GM12891 (cell line): ENCODE measurements around the gene MAGI3.
"Not testable (repeated sequence)": the region's sequence is repeated elsewhere in the genome, so short reads cannot be mapped to it uniquely, and the experiment has no call there.

Experiments used
- DNase-seq: peaks from one replicate; pipeline ENCODE4 v3.0.0; 2011; ENCODE audit warnings: low spot score; ENCODE audit not compliant: insufficient read length
- FAIRE-seq: peaks from 2 replicates; lab custom pipeline; 2011; peaks lifted over from hg19 to GRCh38; lab: Jason Lieb, UNC
- PAX5 ChIP-seq: IDR thresholded peaks from 2 replicates; pipeline ENCODE4 v1.6.1; 2011; ENCODE audit warnings: low read length, moderate library complexity, mild to moderate bottlenecking; ENCODE audit not compliant: insufficient read depth, severe bottlenecking
- POLR2A ChIP-seq: IDR thresholded peaks from 2 replicates; pipeline ENCODE4 v1.6.1; 2011; ENCODE audit warnings: low read depth, low read length, control low read depth
- POLR2AphosphoS5 ChIP-seq: IDR thresholded peaks from 2 replicates; pipeline ENCODE4 v1.6.1; 2011; ENCODE audit warnings: low read depth, low read length, control low read depth
- POU2F2 ChIP-seq: IDR thresholded peaks from 2 replicates; pipeline ENCODE4 v1.6.1; 2011; ENCODE audit warnings: low read depth, mild to moderate bottlenecking, control low read depth, low read length, moderate library complexity
- SPI1 ChIP-seq: IDR thresholded peaks from 2 replicates; pipeline ENCODE4 v1.6.1; 2011; ENCODE audit warnings: low read depth, low read length, control low read depth
- TAF1 ChIP-seq: IDR thresholded peaks from 2 replicates; pipeline ENCODE4 v1.6.1; 2011; ENCODE audit warnings: low read depth, low read length, control low read depth

Gene MAGI3

DNA sequence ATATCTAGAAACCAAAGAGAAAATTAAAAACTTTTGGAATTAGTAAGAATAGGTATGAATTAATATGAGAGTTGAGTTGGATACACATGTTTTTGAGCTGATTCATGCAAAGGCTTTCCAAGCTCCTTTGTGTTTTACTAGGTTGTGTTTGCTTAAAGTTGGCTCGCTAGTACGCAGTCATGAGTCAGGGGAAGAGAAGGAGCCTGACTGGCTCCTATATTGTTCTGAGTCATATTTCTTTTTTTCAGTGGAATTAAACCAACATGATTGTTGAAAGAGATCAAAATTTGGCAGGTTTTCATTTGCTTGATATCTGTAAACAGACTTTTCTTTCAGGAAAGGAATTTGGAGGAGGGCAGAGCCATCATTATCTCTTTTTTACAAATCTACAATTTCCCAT is 66.7 kb downstream of the MAGI3 start:
- DNase-seq (no peak), FAIRE-seq (no peak)
- no peak for TF ChIP-seq SPI1
- TF ChIP-seq POU2F2, result no peak
- no peak for TF ChIP-seq TAF1

DNA sequence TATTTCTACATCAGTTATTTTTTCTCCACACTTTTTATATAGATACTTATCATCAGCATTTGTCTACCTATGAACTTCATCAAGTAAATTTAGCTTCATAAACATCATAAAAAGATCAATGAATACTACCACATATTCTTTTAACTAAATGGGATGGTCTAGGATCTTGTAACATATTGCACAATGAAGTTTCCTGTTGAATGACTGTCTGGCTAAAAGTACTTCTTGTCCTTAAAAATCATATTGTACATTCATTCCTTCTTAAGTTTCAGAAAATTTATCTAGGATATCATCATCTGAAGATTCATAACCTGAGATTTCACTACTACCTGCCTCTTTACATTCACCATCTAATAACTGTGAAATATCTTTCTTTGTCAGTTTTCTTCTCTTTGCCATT is 69.0 kb downstream of the MAGI3 start:
- no peak for DNase-seq
- TF ChIP-seq POU2F2, result no peak
- TF ChIP-seq TAF1, result no peak
- TF ChIP-seq PAX5, result no peak
- TF ChIP-seq SPI1, result no peak
- no peak for TF ChIP-seq POLR2A
- TF ChIP-seq POLR2AphosphoS5, result no peak
- FAIRE-seq, result no peak

DNA sequence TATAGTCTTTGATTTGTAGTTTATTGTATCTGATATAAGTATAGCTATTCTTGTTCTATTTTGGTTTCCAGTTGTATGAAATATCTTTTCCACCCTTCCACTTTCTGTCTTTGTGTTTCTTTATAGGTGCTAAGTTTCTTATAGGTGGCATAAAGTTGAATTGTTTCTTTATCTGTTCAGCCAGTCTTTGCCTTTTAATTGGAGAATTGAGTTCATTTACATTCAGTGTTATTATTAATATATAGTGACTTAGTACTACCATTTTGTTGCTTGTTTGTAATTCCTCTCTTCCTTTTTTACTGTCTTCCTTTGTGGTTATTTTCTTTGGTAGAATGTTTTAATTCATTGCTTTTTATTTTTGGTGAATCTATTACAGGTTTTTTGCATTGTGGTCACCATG is 77.7 kb downstream of the MAGI3 start:
- no peak for FAIRE-seq
- TF ChIP-seq TAF1 (no peak), SPI1 (no peak), POLR2A (no peak), POU2F2 (no peak), POLR2AphosphoS5 (no peak), PAX5 (no peak)

DNA sequence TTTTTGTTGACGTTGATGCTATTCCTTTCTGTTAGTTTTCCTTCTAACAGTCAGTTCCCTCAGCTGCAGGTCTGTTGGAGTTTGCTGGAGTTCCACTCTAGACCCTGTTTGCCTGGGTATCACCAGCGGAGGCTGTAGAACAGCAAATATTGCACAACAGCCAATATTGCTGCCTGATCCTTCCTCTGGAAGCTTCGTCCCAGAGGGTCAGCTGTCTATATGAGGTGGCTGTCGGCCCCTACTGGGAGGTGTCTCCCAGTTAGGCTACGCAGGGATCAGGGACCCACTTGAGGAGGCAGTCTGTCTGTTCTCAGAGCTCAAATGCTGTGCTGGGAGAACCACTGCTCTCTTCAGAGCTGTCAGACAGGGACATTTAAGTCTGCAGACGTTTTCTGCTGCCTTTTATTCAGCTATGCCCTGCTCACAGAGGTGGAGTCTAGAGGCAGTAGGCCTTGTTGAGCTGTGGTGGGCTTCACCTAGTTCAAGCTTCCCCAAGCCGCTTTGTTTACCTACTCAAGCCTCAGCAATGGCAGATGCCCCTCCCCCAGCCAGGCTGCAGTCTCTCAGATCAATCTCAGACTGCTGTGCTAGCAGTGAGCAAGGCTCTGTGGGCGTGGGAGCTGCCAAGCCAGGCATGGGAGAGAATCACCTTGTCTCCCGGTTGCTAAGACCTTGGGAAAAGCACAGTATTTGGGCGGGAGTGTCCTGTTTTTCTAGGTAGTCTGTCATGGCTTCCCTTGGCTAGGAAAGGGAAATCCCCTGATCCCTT is 88.3 kb downstream of the MAGI3 start:
- DNase-seq, FAIRE-seq: not testable (repeated sequence)

More for the DNA sequence above, 77.7 kb downstream of the MAGI3 start:
- DNase-seq, result no peak

DNA sequence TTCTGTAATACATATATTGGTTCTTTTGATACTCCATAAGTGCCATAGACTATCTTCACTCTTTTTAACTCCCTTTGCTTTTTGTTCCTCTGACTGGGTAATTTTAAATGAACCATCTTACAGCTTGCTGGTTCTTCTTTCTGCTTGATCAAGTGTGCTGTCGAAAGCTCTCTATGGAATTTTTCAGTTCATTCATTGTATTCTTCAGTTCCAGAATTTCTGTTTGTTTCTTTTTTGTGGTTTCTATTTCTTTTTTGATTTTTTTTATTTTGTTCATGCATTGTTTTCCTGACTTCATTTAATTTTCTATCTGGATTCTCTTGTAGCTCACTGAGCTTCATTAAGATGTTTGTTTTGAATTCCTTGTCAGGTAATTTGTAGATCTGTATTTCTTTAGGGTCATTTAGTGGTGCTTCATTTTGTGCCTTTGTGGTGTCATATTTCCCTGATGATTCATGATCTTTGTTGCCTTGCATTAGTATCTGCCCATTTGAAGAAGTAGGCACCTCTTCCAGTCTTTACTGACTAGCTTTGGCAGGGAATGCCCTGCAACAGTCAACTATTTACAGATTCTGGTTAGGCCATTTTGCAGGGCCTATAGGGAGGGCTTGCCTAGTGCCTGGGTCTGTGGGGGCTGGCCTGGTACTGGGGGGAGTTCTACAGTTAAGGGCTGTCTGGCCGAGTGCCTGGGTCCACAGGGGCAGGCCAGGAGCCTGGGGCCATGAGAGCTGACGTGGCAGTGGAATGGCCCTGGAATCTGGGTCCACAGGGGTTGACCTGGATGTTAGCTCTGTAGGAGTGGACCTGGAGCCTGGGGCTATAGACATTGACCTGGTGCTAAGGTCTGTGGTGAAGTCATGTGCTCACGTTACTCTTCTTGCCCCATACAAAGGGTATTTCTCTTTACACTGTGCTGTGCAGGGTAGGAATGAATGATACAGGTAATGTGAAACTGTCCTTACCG is 89.7 kb downstream of the MAGI3 start:
- FAIRE-seq, result no peak
- DNase-seq, result no peak
- TF ChIP-seq POU2F2 (no peak), SPI1 (no peak), PAX5 (no peak), POLR2A (no peak), TAF1 (no peak), POLR2AphosphoS5 (no peak)

DNA sequence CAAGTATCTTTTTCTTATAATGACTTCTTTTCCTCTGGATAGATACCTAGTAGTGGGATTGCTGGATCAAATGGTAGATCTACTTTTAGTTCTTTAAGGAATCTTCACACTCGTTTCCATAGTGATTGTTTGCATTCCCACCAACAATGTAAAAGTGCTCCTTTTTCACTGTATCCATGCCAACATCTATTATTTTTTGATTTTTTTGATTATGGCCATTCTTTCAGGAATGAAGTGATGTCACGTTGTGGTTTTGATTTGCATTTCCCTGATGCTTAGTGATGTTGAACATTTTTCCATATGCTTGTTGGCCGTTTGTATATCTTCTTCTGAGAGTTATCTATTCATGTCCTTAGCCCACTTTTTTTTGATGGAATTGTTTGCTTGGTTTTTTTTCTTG is 94.8 kb downstream of the MAGI3 start:
- DNase-seq, FAIRE-seq: not testable (repeated sequence)

DNA sequence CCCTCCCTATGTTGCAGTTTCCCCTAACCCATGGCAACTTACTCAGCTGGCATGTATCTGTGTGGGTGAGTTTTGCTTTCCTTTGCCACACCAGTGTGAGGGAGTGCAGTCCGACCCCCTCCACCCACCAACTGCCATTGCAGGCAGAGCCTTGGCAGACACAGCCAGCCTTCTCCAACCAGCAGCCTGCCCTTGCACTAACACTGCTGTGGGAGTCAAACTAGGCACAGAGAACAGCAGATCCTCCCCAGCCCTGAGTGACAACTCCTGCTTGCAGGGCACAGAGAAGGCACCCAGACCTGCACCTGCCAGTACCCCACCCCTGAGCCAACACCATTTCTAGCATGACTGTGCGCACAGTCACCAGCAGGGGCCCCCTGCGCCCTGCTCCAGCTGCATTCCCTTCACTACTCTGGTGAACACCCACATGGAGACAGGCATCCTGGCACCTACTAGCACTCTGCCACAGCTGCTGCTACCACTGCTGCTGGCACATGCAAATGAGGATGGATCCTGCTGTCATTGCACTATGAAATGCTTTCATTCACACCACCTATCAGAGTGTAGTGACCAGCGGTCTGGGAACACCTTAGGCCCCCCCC is 98.4 kb downstream of the MAGI3 start:
- DNase-seq, result no peak
- TF ChIP-seq PAX5, result no peak
- TF ChIP-seq POLR2AphosphoS5, result no peak
- TF ChIP-seq SPI1, result no peak
- TF ChIP-seq POU2F2, result no peak
- TF ChIP-seq POLR2A, result no peak
- no peak for TF ChIP-seq TAF1
- no peak for FAIRE-seq

DNA sequence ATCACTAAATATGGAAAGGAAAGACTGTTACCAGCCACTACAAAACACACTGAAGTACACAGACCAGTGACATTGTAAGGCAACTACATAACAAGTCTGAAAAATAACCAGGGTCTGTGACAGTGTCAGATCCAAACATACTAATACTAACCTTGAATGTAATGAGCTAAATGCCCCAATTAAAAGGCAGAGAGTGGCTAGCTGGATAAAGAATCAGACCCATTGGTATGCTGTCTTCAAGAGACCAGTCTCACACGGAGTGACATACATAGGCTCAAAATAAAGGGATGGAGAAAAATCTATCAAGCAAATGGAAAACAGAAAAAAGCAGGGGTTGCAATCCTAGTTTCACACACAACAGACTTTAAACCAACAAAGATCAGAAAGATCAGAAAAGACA is 100.1 kb downstream of the MAGI3 start:
- TF ChIP-seq POU2F2 (no peak), POLR2A (no peak), TAF1 (no peak), PAX5 (no peak), SPI1 (no peak), POLR2AphosphoS5 (no peak)
- FAIRE-seq, result no peak
- no peak for DNase-seq

DNA sequence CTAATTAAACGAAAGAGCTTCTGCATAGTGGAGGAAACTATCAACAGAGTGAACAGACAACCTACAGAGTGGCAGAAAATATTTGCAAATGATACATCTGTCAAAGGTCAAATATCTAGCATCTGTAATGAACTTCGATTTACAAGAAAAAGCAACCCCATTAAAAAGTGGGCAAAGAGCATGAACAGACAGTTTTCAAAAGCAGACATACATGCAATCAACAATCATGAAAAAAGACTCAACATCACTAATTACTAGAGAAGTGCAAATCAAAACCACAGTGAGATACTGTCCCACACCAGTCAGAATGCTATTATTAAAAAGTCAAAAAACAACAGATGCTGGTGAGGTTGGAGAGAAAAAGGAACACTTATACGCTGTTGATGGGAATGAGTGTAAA is 103.2 kb downstream of the MAGI3 start:
- TF ChIP-seq PAX5 (no peak), TAF1 (no peak), POLR2A (no peak), SPI1 (no peak), POLR2AphosphoS5 (no peak), POU2F2 (no peak)
- FAIRE-seq (no peak), DNase-seq (no peak)

DNA sequence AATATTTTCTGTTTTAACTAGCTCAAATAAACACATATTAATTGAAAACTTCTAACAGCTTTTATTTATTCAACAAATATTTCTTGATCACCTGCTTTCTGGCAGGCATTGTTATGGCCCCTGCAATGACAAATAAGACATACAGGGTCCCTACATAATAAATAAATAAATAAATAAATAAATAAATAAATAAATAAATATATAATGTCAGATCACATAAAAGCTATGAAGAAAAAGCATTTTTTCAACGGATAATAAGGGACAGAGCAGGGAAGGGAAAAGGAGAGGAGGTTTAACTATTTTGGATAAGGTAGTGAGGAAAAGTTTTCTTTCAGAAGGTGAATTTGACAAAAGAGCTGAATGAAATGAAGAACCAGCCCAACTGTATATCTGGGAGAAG is 115.0 kb downstream of the MAGI3 start:
- TF ChIP-seq POLR2AphosphoS5, result no peak
- TF ChIP-seq POLR2A, result no peak
- no peak for TF ChIP-seq PAX5
- TF ChIP-seq TAF1, result no peak
- TF ChIP-seq POU2F2, result no peak
- no peak for FAIRE-seq

More for the DNA sequence above, 115.0 kb downstream of the MAGI3 start:
- DNase-seq, result no peak
